ENCODE measurements around the gene SLC9A7. TPM values are rescaled to one million over a fixed set of nuclear protein-coding genes. Genes with fewer than 3 reads are reported as not detected.

SLC9A7 gene
- total and polyA plus RNA-seq, 4 donors: 2.3 to 13.2 (median 3.1) TPM

- Histone ChIP-seq H3K27ac (ENCODE audit: low read depth in 1 of 2, low read length in 2 of 2) (peak overlapping the region; percentile 51 to 64), H3K36me3 (ENCODE audit: control insufficient read depth in 4 of 4, insufficient read depth in 3 of 4, low read depth in 1 of 4, low read length in 3 of 4) (no peaks in the 10 kb centered on the region), H3K9me3 (ENCODE audit: control insufficient read depth in 4 of 4, low read length in 3 of 4) (no peaks in the 10 kb centered on the region), H3K27me3 (ENCODE audit: control insufficient read depth in 4 of 4, insufficient read depth in 4 of 4, low read length in 3 of 4) (no peaks in the 10 kb centered on the region), H3K9ac (ENCODE audit: low read depth in 1 of 2, low read length in 2 of 2) (peak overlapping the region; percentile 32 to 67), H3K4me3 (ENCODE audit: low read depth in 1 of 3, low read length in 3 of 3) (peak overlapping the region; percentile 50 to 68 (median 58)), H3K4me1 (ENCODE audit: control insufficient read depth in 4 of 4, insufficient read depth in 4 of 4, low read length in 3 of 4) (peaks cover 3 to 35% (median 21%) of the 10 kb centered on the region in 4 donors)
- 16% methylated on average over 6 of the region's 6 CpGs for WGBS
- TF ChIP-seq MAX (IDR thresholded peaks at IDR 0.05) (no peak), TAF1 (conservative IDR thresholded peaks at IDR 0.05) (no peak), RAD21 (IDR thresholded peaks at IDR 0.05) (no peak), GABPA (IDR thresholded peaks at IDR 0.05 in 1 of 2, conservative IDR thresholded peaks at IDR 0.05 in 1 of 2) (no peak)
- DNase-seq (ENCODE audit: low spot score): no peak
Observed at GRCh38 chrX:46575586-46575985, 183.3 kb downstream of the SLC9A7 start.

- no peak overlapping the region for H3K9ac ChIP-seq (ENCODE audit: low read depth in 1 of 2, low read length in 2 of 2)
- no peaks in the 10 kb centered on the region for H3K36me3 ChIP-seq (ENCODE audit: control insufficient read depth in 4 of 4, insufficient read depth in 3 of 4, low read depth in 1 of 4, low read length in 3 of 4)
- H3K27me3 ChIP-seq (ENCODE audit: control insufficient read depth in 4 of 4, insufficient read depth in 4 of 4, low read length in 3 of 4): no peaks in the 10 kb centered on the region
- no peak for DNase-seq (ENCODE audit: low spot score)
- peak overlapping the region; percentile 51 to 64 for H3K27ac ChIP-seq (ENCODE audit: low read depth in 1 of 2, low read length in 2 of 2)
- H3K9me3 ChIP-seq (ENCODE audit: control insufficient read depth in 4 of 4, low read length in 3 of 4): no peaks in the 10 kb centered on the region
- peak overlapping the region; percentile 50 to 68 (median 58) for H3K4me3 ChIP-seq (ENCODE audit: low read depth in 1 of 3, low read length in 3 of 3)
- WGBS: 2% methylated on average over 90 of the region's 90 CpGs
- TF ChIP-seq NR2F2 (IDR thresholded peaks at IDR 0.05) (no peak), SP1 (IDR thresholded peaks at IDR 0.05) (no peak), TAF1 (conservative IDR thresholded peaks at IDR 0.05) (no peak), FOXA1 (IDR thresholded peaks at IDR 0.05) (no peak), YY1 (IDR thresholded peaks at IDR 0.05) (no peak), RAD21 (IDR thresholded peaks at IDR 0.05) (no peak), ZBTB33 (IDR thresholded peaks at IDR 0.05) (no peak), HNF4A (conservative IDR thresholded peaks at IDR 0.05) (no peak), ATF3 (IDR thresholded peaks at IDR 0.05) (no peak), GABPA (IDR thresholded peaks at IDR 0.05 in 1 of 2, conservative IDR thresholded peaks at IDR 0.05 in 1 of 2) (no peak), JUND (IDR thresholded peaks at IDR 0.05) (no peak), RXRA (IDR thresholded peaks at IDR 0.05) (no peak), REST (IDR thresholded peaks at IDR 0.05) (no peak), CTCF (IDR thresholded peaks at IDR 0.05; ENCODE audit: low read depth, low read length, missing input control) (no peak), FOXA2 (IDR thresholded peaks at IDR 0.05) (no peak), HNF4G (IDR thresholded peaks at IDR 0.05) (no peak)
- H3K4me1 ChIP-seq (ENCODE audit: control insufficient read depth in 4 of 4, insufficient read depth in 4 of 4, low read length in 3 of 4): peaks cover 3 to 35% (median 21%) of the 10 kb centered on the region in 4 donors
Observed at GRCh38 chrX:46574774-46575381, 184.0 kb downstream of the SLC9A7 start.
